H9 (cell line): ENCODE results near the gene CTNNBL1. TPM values are rescaled to one million over a fixed set of nuclear protein-coding genes. Genes with fewer than 3 reads are reported as not detected.

Experiments
- DNase-seq: peaks from one replicate; pipeline ENCODE4 v3.0.0-alpha.2; 2017
- H2AFZ ChIP-seq: one replicate; pipeline ENCODE4 v1.6.1; 2013; ENCODE audit warnings: mild to moderate bottlenecking, low read length, control low read depth, moderate library complexity
- H2AK5ac ChIP-seq: 2 replicates; pipeline ENCODE4 v1.6.1; 2013; ENCODE audit warnings: low read length, control low read depth, mixed read lengths; ENCODE audit not compliant: insufficient read length
- H2BK120ac ChIP-seq: one replicate; pipeline ENCODE4 v1.6.1; 2013; ENCODE audit warnings: low read depth, mild to moderate bottlenecking, low read length, control low read depth, inconsistent platforms; ENCODE audit not compliant: poor library complexity, severe bottlenecking
- H2BK12ac ChIP-seq: 2 replicates; pipeline ENCODE4 v1.6.1; 2013; ENCODE audit warnings: low read length, control low read depth, mixed read lengths, low read depth; ENCODE audit not compliant: insufficient read length
- H2BK15ac ChIP-seq: 2 replicates; pipeline ENCODE4 v1.6.1; 2013; ENCODE audit warnings: low read depth, low read length, control low read depth
- H2BK20ac ChIP-seq: one replicate; pipeline ENCODE4 v1.6.1; 2013; ENCODE audit warnings: low read depth, mild to moderate bottlenecking, low read length, control low read depth, inconsistent platforms; ENCODE audit not compliant: poor library complexity, severe bottlenecking
- H2BK5ac ChIP-seq: 2 replicates; pipeline ENCODE4 v1.6.1; 2013; ENCODE audit warnings: low read length, control low read depth, mixed read lengths; ENCODE audit not compliant: insufficient read length
- H3K14ac ChIP-seq: 2 replicates; pipeline ENCODE4 v1.6.1; 2013; ENCODE audit warnings: low read length, control low read depth; ENCODE audit not compliant: insufficient read depth
- H3K18ac ChIP-seq: 2 replicates; pipeline ENCODE4 v1.6.1; 2013; ENCODE audit warnings: low read depth, mild to moderate bottlenecking, mixed read lengths, low read length, control low read depth; ENCODE audit not compliant: insufficient read length
- H3K23ac ChIP-seq: 2 replicates; pipeline ENCODE4 v1.6.1; 2013; ENCODE audit warnings: low read length, control low read depth, mixed read lengths, low read depth; ENCODE audit not compliant: insufficient read length
- H3K23me2 ChIP-seq: 2 replicates; pipeline ENCODE4 v1.6.1; 2013; ENCODE audit warnings: low read depth, mild to moderate bottlenecking, mixed read lengths, low read length, control low read depth; ENCODE audit not compliant: insufficient read length, poor library complexity, severe bottlenecking
- H3K27ac ChIP-seq: 2 replicates; pipeline ENCODE4 v1.5.1; 2013; ENCODE audit warnings: low read length, control low read depth, mixed read lengths, low read depth; ENCODE audit not compliant: insufficient read length
- H3K27me3 ChIP-seq: 2 replicates; pipeline ENCODE4 v1.6.1; 2013; ENCODE audit warnings: low read length, control low read depth, inconsistent platforms; ENCODE audit not compliant: insufficient read depth
- H3K4ac ChIP-seq: 2 replicates; pipeline ENCODE4 v1.6.1; 2013; ENCODE audit warnings: low read depth, mild to moderate bottlenecking, control low read depth, inconsistent platforms, low read length, moderate library complexity
- H3K4me1 ChIP-seq: 2 replicates; pipeline ENCODE4 v1.6.1; 2013; ENCODE audit warnings: low read length, control low read depth, inconsistent platforms; ENCODE audit not compliant: insufficient read depth
- H3K4me2 ChIP-seq: 2 replicates; pipeline ENCODE4 v1.6.1; 2013; ENCODE audit warnings: low read length, control low read depth, mixed read lengths; ENCODE audit not compliant: insufficient read length, insufficient read depth
- H3K56ac ChIP-seq: 2 replicates; pipeline ENCODE4 v1.6.1; 2013; ENCODE audit warnings: low read depth, mild to moderate bottlenecking, mixed read lengths, low read length, control low read depth; ENCODE audit not compliant: insufficient read length
- H3K79me1 ChIP-seq: 2 replicates; pipeline ENCODE4 v1.6.1; 2013; ENCODE audit warnings: low read depth, mild to moderate bottlenecking, moderate library complexity, low read length, control low read depth, inconsistent platforms; ENCODE audit not compliant: insufficient read depth, poor library complexity, severe bottlenecking
- H3K79me2 ChIP-seq: 2 replicates; pipeline ENCODE4 v1.6.1; 2013; ENCODE audit warnings: low read length, control low read depth, inconsistent platforms; ENCODE audit not compliant: insufficient read depth
- H3K9ac ChIP-seq: 2 replicates; pipeline ENCODE4 v1.6.1; 2013; ENCODE audit warnings: low read length, control low read depth, mixed read lengths; ENCODE audit not compliant: insufficient read length; ENCODE audit errors: extremely low read depth
- H3K9me3 ChIP-seq: one replicate; pipeline ENCODE4 v1.6.1; 2013; ENCODE audit warnings: low read depth, low read length, inconsistent platforms; ENCODE audit not compliant: control insufficient read depth
- H3T11ph ChIP-seq: one replicate; pipeline ENCODE4 v1.6.1; 2013; ENCODE audit warnings: mild to moderate bottlenecking, low read length, control low read depth, inconsistent platforms
- H4K20me1 ChIP-seq: one replicate; pipeline ENCODE4 v1.6.1; 2013; ENCODE audit not compliant: control insufficient read depth, insufficient read length, insufficient read depth
- H4K5ac ChIP-seq: 2 replicates; pipeline ENCODE4 v1.6.1; 2013; ENCODE audit warnings: low read depth, mild to moderate bottlenecking, mixed read lengths, low read length, control low read depth; ENCODE audit not compliant: insufficient read length
- H4K8ac ChIP-seq: replicated peaks from 2 replicates; pipeline ENCODE4 v1.6.1; 2013; ENCODE audit warnings: low read length, control low read depth, mixed read lengths, low read depth; ENCODE audit not compliant: insufficient read length
- H4K91ac ChIP-seq: 2 replicates; pipeline ENCODE4 v1.6.1; 2013; ENCODE audit warnings: low read depth, mild to moderate bottlenecking, moderate library complexity, mixed read lengths, low read length, control low read depth; ENCODE audit not compliant: insufficient read length
- H3K27ac Mint-ChIP-seq, 3 experiments: 2 replicates in 2 of 3; 3 replicates in 1 of 3; pipeline ENCODE4 v1.8.0; 2020 to 2021; ENCODE audit warnings: mixed read lengths in 3 of 3, mild to moderate bottlenecking in 1 of 3, moderate library complexity in 1 of 3
- H3K27me3 Mint-ChIP-seq: 2 replicates; pipeline ENCODE4 v1.8.0; 2021; ENCODE audit warnings: low read depth, mild to moderate bottlenecking, moderate library complexity, mixed read lengths
- H3K36me3 Mint-ChIP-seq, 3 experiments: 2 replicates in 2 of 3; 3 replicates in 1 of 3; pipeline ENCODE4 v1.8.0; 2020 to 2021; ENCODE audit warnings: low read depth in 3 of 3, mixed read lengths in 3 of 3; ENCODE audit not compliant: insufficient read depth in 1 of 3
- H3K4me1 Mint-ChIP-seq, 2 experiments: 2 replicates each; pipeline ENCODE4 v1.8.0; 2020; ENCODE audit warnings: mixed read lengths in 2 of 2
- H3K4me3 Mint-ChIP-seq, 2 experiments: 2 replicates in 1 of 2; 3 replicates in 1 of 2; pipeline ENCODE4 v1.8.0; 2020 to 2021; ENCODE audit warnings: mild to moderate bottlenecking in 2 of 2, mixed read lengths in 2 of 2, moderate library complexity in 1 of 2
- H3K9me3 Mint-ChIP-seq, 2 experiments: 2 replicates in 1 of 2; 3 replicates in 1 of 2; pipeline ENCODE4 v1.8.0; 2020; ENCODE audit warnings: mild to moderate bottlenecking in 2 of 2, mixed read lengths in 2 of 2, moderate library complexity in 1 of 2
- WGBS: extraction: QIAGEN DNeasy Blood & Tissue Kit; methylation state at CpG from one replicate; pipeline ENCODE4 v1.1.7; 2013; ENCODE audit warnings: missing lambda C conversion rate, low lambda C conversion rate, mixed read lengths; ENCODE audit not compliant: insufficient read length; ENCODE audit errors: extremely low coverage; 5-methylcytosine and 5-hydroxymethylcytosine counted together
- total RNA-seq: library from RNA; stranded (reverse); gene quantifications from 2 replicates; pipeline ENCODE4 v1.2.1, GENCODE V29; 2021
- TF ChIP-seq, protein P1 (sequence below): fragments of 200-600 bp; sonication (generic); conservative IDR thresholded peaks from 3 replicates; pipeline ENCODE4 v1.8.0; 2021; ENCODE audit warnings: antibody characterized with exemption, mild to moderate bottlenecking

Gene CTNNBL1
- total RNA-seq, 1 experiment from 2014 or later, result 67.2 TPM

GRCh38 chr20:37657924-37658804 is 35.7 kb upstream of the CTNNBL1 start:
- H3K14ac ChIP-seq, result no peak overlapping the region
- Mint-ChIP-seq H3K36me3 (peaks cover 0 to 7% (median 5%) of the 10 kb centered on the region in 3 experiments; a peak in 6 of 7 replicates), H3K27ac (no peak overlapping the region), H3K4me1 (peaks cover 11 to 12% of the 10 kb centered on the region in 2 experiments), H3K4me3 (no peak overlapping the region), H3K27me3 (no peaks in the 10 kb centered on the region; the same call in none of the 2 replicates), H3K9me3 (peaks cover 6 to 9% of the 10 kb centered on the region in 2 experiments; a peak in 4 of 5 replicates)
- no peak overlapping the region for H2BK5ac ChIP-seq
- H4K5ac ChIP-seq, result no peak overlapping the region
- no peak overlapping the region for H3K27ac ChIP-seq
- no peak overlapping the region for H3K18ac ChIP-seq
- no peak for DNase-seq
- no peak overlapping the region for H3T11ph ChIP-seq
- H3K4me2 ChIP-seq, result no peak overlapping the region
- no peak overlapping the region for H2BK120ac ChIP-seq
- no peak overlapping the region for H2AK5ac ChIP-seq
- no peak overlapping the region for H2BK15ac ChIP-seq
- no peak overlapping the region for H3K4ac ChIP-seq
- no peak overlapping the region for H3K23ac ChIP-seq
- WGBS, result no CpG with 5 or more reads among the region's 6 CpGs
- no peak overlapping the region for H2BK20ac ChIP-seq
- H3K9ac ChIP-seq, result no peak overlapping the region
- H3K23me2 ChIP-seq, result no peaks in the 10 kb centered on the region
- no peak overlapping the region for H2AFZ ChIP-seq
- no peaks in the 10 kb centered on the region for H3K79me2 ChIP-seq
- no peak overlapping the region for H4K91ac ChIP-seq
- no peak overlapping the region for H2BK12ac ChIP-seq
- H3K4me1 ChIP-seq, result peaks cover 8% of the 10 kb centered on the region; the same call in 1 of the 2 replicates
- H3K27me3 ChIP-seq, result no peaks in the 10 kb centered on the region
- no peaks in the 10 kb centered on the region for H4K20me1 ChIP-seq
- H4K8ac ChIP-seq, result no peak overlapping the region
- no peak overlapping the region for H3K56ac ChIP-seq
- TF ChIP-seq, protein P1, sequence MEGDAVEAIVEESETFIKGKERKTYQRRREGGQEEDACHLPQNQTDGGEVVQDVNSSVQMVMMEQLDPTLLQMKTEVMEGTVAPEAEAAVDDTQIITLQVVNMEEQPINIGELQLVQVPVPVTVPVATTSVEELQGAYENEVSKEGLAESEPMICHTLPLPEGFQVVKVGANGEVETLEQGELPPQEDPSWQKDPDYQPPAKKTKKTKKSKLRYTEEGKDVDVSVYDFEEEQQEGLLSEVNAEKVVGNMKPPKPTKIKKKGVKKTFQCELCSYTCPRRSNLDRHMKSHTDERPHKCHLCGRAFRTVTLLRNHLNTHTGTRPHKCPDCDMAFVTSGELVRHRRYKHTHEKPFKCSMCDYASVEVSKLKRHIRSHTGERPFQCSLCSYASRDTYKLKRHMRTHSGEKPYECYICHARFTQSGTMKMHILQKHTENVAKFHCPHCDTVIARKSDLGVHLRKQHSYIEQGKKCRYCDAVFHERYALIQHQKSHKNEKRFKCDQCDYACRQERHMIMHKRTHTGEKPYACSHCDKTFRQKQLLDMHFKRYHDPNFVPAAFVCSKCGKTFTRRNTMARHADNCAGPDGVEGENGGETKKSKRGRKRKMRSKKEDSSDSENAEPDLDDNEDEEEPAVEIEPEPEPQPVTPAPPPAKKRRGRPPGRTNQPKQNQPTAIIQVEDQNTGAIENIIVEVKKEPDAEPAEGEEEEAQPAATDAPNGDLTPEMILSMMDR, result no peak
- no peaks in the 10 kb centered on the region for H3K9me3 ChIP-seq
- H3K79me1 ChIP-seq, result no peaks in the 10 kb centered on the region
